HepG2 (cell line): ENCODE data around the gene NUP155. TPM values are rescaled to one million over a fixed set of nuclear protein-coding genes. Genes with fewer than 3 reads are reported as not detected.

Experiments used
- CEBPZ ChIP-seq: IDR thresholded peaks from 2 replicates; pipeline ENCODE4 v1.6.1; 2012; ENCODE audit warnings: low read length, improper control_type of control experiment
- ERF ChIP-seq: IDR thresholded peaks from 2 replicates; pipeline ENCODE4 v1.6.1; 2018; ENCODE audit warnings: missing biosample characterization, missing genetic modification reagents
- HOXA5 ChIP-seq: sonication (generic); formaldehyde crosslinking; IDR thresholded peaks from 2 replicates; pipeline ENCODE4 v1.4.0; 2020; ENCODE audit warnings: missing genetic modification reagents
- IKZF1 ChIP-seq: fragments of 450-650 bp; IDR thresholded peaks from 2 replicates; pipeline ENCODE4 v1.7.1; 2016
- KDM1A ChIP-seq: IDR thresholded peaks from 2 replicates; pipeline ENCODE4 v1.6.1; 2016; ENCODE audit warnings: missing compliant biosample characterization
- PHF8 ChIP-seq: sonication (generic); formaldehyde crosslinking; IDR thresholded peaks from 2 replicates; pipeline ENCODE4 v1.5.0; 2020; ENCODE audit warnings: missing genetic modification reagents
- RELA ChIP-seq: sonication (generic); formaldehyde crosslinking; IDR thresholded peaks from 2 replicates; pipeline ENCODE4 v1.4.0; 2020; ENCODE audit warnings: missing genetic modification reagents
- SMAD3 ChIP-seq: sonication (generic); formaldehyde crosslinking; IDR thresholded peaks from 2 replicates; pipeline ENCODE4 v1.4.0; 2020; ENCODE audit warnings: missing genetic modification reagents
- SOX5 ChIP-seq: IDR thresholded peaks from 2 replicates; pipeline ENCODE4 v1.6.1; 2016; ENCODE audit warnings: borderline replicate concordance
- TGIF2 ChIP-seq: IDR thresholded peaks from 2 replicates; pipeline ENCODE4 v1.6.1; 2016; ENCODE audit warnings: control low read depth, missing compliant biosample characterization
- TIGD3 ChIP-seq: sonication (generic); formaldehyde crosslinking; IDR thresholded peaks from 2 replicates; pipeline ENCODE4 v1.5.1; 2020; ENCODE audit warnings: mild to moderate bottlenecking, missing genetic modification reagents, borderline replicate concordance
- ZBTB25 ChIP-seq: IDR thresholded peaks from 2 replicates; pipeline ENCODE4 v1.6.1; 2018; ENCODE audit warnings: missing genetic modification reagents
- ZBTB26 ChIP-seq: IDR thresholded peaks from 2 replicates; pipeline ENCODE4 v1.6.1; 2016; ENCODE audit warnings: missing compliant biosample characterization, missing genetic modification reagents, borderline replicate concordance
- ZNF382 ChIP-seq: sonication (generic); formaldehyde crosslinking; IDR thresholded peaks from 2 replicates; pipeline ENCODE4 v1.5.0; 2020; ENCODE audit warnings: missing genetic modification reagents, mild to moderate bottlenecking, borderline replicate concordance
- ZNF431 ChIP-seq: sonication (generic); formaldehyde crosslinking; IDR thresholded peaks from 2 replicates; pipeline ENCODE4 v1.9.0; 2022; ENCODE audit warnings: missing genetic modification reagents, low read depth, mild to moderate bottlenecking, borderline replicate concordance
- ZNF484 ChIP-seq: sonication (generic); formaldehyde crosslinking; IDR thresholded peaks from 2 replicates; pipeline ENCODE4 v1.5.1; 2020; ENCODE audit warnings: mild to moderate bottlenecking, low read depth, missing genetic modification reagents, borderline replicate concordance
- ZNF576 ChIP-seq: sonication (generic); formaldehyde crosslinking; IDR thresholded peaks from 2 replicates; pipeline ENCODE4 v1.4.0; 2020; ENCODE audit warnings: mild to moderate bottlenecking, missing genetic modification reagents
- ZNF776 ChIP-seq: sonication (generic); formaldehyde crosslinking; IDR thresholded peaks from 2 replicates; pipeline ENCODE4 v1.4.0; 2020; ENCODE audit warnings: mild to moderate bottlenecking, missing genetic modification reagents
- ZNF784 ChIP-seq: sonication (generic); formaldehyde crosslinking; IDR thresholded peaks from 2 replicates; pipeline ENCODE4 v1.5.1; 2020; ENCODE audit warnings: missing genetic modification reagents, mild to moderate bottlenecking, borderline replicate concordance
- ZNF839 ChIP-seq: sonication (generic); formaldehyde crosslinking; IDR thresholded peaks from 2 replicates; pipeline ENCODE4 v1.4.0; 2020; ENCODE audit warnings: missing genetic modification reagents, mild to moderate bottlenecking, borderline replicate concordance
- polyA plus RNA-seq, 8 experiments: library from polyadenylated mRNA; depleted of rRNA in 3 of 8; stranded (reverse) in 7 of 8; unstranded in 1 of 8; fragments of >200 nt; fragmentation: Illumina TruSeq in 4 of 8; extraction: Trizol in 4 of 8; gene quantifications; 2 replicates each; pipeline versions ENCODE4 v1.2.1 to v1.2.3, GENCODE V29; 2011 to 2016; ENCODE audit warnings: low read depth in 4 of 8, missing spikeins in 1 of 8, mixed read lengths in 1 of 8; ENCODE audit not compliant: insufficient read depth in 1 of 8
- total RNA-seq, 5 experiments: library from RNA; depleted of rRNA; stranded (reverse); fragments of >200 nt; fragmentation: Illumina TruSeq; extraction: Trizol; gene quantifications; 2 replicates each; pipeline ENCODE4 v1.2.3, GENCODE V29; 2016; ENCODE audit warnings: low read depth in 1 of 5

Gene NUP155
- total and polyA plus RNA-seq, 2 of the 13 experiments (the other 11 are each of a cell fraction or from before 2014, with no cell fraction given) = 13.0 to 57.4 TPM

GRCh38 chr5:37370864-37371726 is at the start of gene NUP155 (continued):
- no peak for TF ChIP-seq ZNF382 (CRISPR knock-in tag)
- TF ChIP-seq ERF (CRISPR knock-in tag) = peak; percentile 66; the same call in 1 of the 2 replicates
- peak; percentile 36; the same call in 1 of the 2 replicates for TF ChIP-seq SMAD3 (CRISPR knock-in tag)
- no peak for TF ChIP-seq CEBPZ
- TF ChIP-seq ZNF576 (CRISPR knock-in tag) = no peak
- no peak for TF ChIP-seq RELA (CRISPR knock-in tag)
- no peak for TF ChIP-seq ZNF784
- 0 out of 2 replicates have a peak, but pooled peaks have one; percentile 27 for TF ChIP-seq SOX5
- TF ChIP-seq TIGD3 (CRISPR knock-in tag) = no peak
- no peak for TF ChIP-seq IKZF1
- peak; percentile 78; the same call in 1 of the 2 replicates for TF ChIP-seq ZNF776
- TF ChIP-seq ZNF484 (CRISPR knock-in tag) = no peak
- TF ChIP-seq HOXA5 = peak; percentile 22; the same call in 1 of the 2 replicates
- TF ChIP-seq TGIF2 (CRISPR knock-in tag) = no peak
- TF ChIP-seq KDM1A (CRISPR knock-in tag) = no peak
- TF ChIP-seq PHF8 (CRISPR knock-in tag) = peak; percentile 82
- no peak for TF ChIP-seq ZNF839
- no peak for TF ChIP-seq ZNF431
- no peak; the same call in 1 of the 2 replicates for TF ChIP-seq ZBTB25 (CRISPR knock-in tag)
- TF ChIP-seq ZBTB26 = no peak
